Measurements from ENCODE around the gene PNPLA2. TPM values are rescaled to one million over a fixed set of nuclear protein-coding genes. Genes with fewer than 3 reads are reported as not detected.

The PNPLA2 gene
- total RNA-seq, 3 donors from 2014 or later (not counting 1 experiment from before 2014, with no cell fraction given), result 184 to 218 (median 201) TPM

DNA sequence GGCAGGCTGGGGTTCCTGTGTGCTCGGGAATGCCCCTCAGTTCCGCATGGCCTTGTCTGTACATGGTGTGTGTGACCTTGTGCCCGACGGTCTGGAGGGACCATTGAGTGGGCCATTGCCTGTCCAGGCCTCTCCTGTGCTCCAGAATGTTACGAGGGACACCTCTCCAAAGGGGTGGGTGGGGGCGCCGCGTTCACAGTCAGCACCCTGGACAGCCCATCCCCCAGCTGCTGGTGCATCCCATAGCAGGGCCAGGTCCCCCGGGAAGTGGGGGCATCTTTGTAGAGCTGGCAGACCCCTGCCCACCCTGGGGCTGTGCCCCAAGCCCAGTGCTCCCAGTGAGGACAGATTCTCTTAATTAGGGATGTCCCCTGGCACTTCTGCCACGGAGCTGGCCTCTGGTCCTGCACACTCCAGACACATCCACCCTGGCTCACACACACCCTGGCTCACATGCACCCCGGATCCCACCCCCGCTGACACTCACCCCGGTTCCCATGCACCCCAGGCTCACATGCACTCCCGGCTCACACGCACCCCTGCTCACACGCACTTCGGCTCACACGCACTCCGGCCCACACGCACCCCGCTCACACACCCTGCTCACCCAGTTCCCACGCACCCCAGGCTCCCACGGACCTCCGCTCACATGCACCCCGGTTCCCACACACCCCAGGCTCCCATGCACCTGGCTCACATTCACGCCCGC, 39.5 kb downstream of the PNPLA2 start:
- H3K27ac ChIP-seq (ENCODE audit: low read length), result no peak overlapping the region
- TF ChIP-seq, protein P1, sequence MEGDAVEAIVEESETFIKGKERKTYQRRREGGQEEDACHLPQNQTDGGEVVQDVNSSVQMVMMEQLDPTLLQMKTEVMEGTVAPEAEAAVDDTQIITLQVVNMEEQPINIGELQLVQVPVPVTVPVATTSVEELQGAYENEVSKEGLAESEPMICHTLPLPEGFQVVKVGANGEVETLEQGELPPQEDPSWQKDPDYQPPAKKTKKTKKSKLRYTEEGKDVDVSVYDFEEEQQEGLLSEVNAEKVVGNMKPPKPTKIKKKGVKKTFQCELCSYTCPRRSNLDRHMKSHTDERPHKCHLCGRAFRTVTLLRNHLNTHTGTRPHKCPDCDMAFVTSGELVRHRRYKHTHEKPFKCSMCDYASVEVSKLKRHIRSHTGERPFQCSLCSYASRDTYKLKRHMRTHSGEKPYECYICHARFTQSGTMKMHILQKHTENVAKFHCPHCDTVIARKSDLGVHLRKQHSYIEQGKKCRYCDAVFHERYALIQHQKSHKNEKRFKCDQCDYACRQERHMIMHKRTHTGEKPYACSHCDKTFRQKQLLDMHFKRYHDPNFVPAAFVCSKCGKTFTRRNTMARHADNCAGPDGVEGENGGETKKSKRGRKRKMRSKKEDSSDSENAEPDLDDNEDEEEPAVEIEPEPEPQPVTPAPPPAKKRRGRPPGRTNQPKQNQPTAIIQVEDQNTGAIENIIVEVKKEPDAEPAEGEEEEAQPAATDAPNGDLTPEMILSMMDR (IDR thresholded peaks at IDR 0.05), result no peak
- DNase-seq (no peak), ATAC-seq (no peak)
- H3K27ac Mint-ChIP-seq, result peak overlapping the region in 1 of 2 donors; percentile 38
- no peaks in the 10 kb centered on the region for H3K9me3 Mint-ChIP-seq
- H3K4me1 Mint-ChIP-seq, result peaks cover 7 to 12% of the 10 kb centered on the region in 2 donors
- H3K27me3 Mint-ChIP-seq (ENCODE audit: low read depth in 2 of 2), result no peaks in the 10 kb centered on the region
- H3K4me1 ChIP-seq (ENCODE audit: control insufficient read depth, insufficient read depth, low read length), result peaks cover 15% of the 10 kb centered on the region
- no peaks in the 10 kb centered on the region for H3K36me3 Mint-ChIP-seq
- no peaks in the 10 kb centered on the region for H3K27me3 ChIP-seq (ENCODE audit: control insufficient read depth, insufficient read depth, low read length)
- no peak overlapping the region for H3K4me3 ChIP-seq (ENCODE audit: low read length)
- intact Hi-C loops (cut with micrococcal nuclease), result no loop called here
- H3K36me3 ChIP-seq (ENCODE audit: control insufficient read depth, insufficient read depth, low read length), result no peaks in the 10 kb centered on the region
- H3K4me3 Mint-ChIP-seq, result no peak overlapping the region
- no peaks in the 10 kb centered on the region for H3K9me3 ChIP-seq (ENCODE audit: control insufficient read depth, insufficient read depth, low read length)
- 92% methylated on average over 27 of the region's 27 CpGs for WGBS (ENCODE audit: insufficient coverage)

DNA sequence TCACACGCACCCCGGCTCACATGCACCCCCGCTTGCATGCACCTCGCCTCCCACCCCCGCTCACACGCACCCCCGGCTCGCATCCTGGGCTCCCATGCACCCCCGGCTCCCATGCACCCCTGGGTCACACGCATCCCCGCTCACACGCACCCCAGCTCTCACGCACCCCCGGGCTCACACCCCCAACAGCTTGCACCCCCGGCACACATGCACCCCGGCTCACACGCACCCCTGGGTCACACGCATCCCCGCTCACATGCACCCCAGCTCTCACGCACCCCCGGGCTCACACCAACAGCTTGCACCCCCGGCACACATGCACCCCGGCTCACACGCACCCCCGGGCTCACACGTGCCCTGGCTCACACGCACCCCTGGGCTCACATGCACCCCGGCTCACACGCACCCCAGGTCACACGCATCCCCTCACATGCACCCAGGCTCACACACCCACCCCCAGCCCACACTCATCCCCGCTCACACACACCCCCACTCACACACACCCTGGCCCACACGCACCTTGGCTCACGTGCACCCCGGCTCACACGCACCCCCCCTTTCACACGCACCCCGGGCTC, 40.1 kb downstream of the PNPLA2 start:
- DNase-seq (no peak), ATAC-seq (no peak)
- Histone ChIP-seq H3K4me1 (ENCODE audit: control insufficient read depth, insufficient read depth, low read length) (peaks cover 15% of the 10 kb centered on the region), H3K4me3 (ENCODE audit: low read length) (no peak overlapping the region), H3K9me3 (ENCODE audit: control insufficient read depth, insufficient read depth, low read length) (no peaks in the 10 kb centered on the region), H3K27me3 (ENCODE audit: control insufficient read depth, insufficient read depth, low read length) (no peaks in the 10 kb centered on the region), H3K36me3 (ENCODE audit: control insufficient read depth, insufficient read depth, low read length) (no peaks in the 10 kb centered on the region), H3K27ac (ENCODE audit: low read length) (no peak overlapping the region)
- intact Hi-C loops (cut with micrococcal nuclease), result no loop called here
- WGBS (ENCODE audit: insufficient coverage), result 95% methylated on average over 35 of the region's 37 CpGs
- H3K27me3 Mint-ChIP-seq (ENCODE audit: low read depth in 2 of 2), result no peaks in the 10 kb centered on the region
- no peaks in the 10 kb centered on the region for H3K9me3 Mint-ChIP-seq
- TF ChIP-seq, protein P1 (IDR thresholded peaks at IDR 0.05), result no peak
- H3K4me3 Mint-ChIP-seq, result no peak overlapping the region
- peaks cover 7 to 12% of the 10 kb centered on the region in 2 donors for H3K4me1 Mint-ChIP-seq
- H3K27ac Mint-ChIP-seq, result peak overlapping the region in 1 of 2 donors; percentile 38
- H3K36me3 Mint-ChIP-seq, result no peaks in the 10 kb centered on the region

DNA sequence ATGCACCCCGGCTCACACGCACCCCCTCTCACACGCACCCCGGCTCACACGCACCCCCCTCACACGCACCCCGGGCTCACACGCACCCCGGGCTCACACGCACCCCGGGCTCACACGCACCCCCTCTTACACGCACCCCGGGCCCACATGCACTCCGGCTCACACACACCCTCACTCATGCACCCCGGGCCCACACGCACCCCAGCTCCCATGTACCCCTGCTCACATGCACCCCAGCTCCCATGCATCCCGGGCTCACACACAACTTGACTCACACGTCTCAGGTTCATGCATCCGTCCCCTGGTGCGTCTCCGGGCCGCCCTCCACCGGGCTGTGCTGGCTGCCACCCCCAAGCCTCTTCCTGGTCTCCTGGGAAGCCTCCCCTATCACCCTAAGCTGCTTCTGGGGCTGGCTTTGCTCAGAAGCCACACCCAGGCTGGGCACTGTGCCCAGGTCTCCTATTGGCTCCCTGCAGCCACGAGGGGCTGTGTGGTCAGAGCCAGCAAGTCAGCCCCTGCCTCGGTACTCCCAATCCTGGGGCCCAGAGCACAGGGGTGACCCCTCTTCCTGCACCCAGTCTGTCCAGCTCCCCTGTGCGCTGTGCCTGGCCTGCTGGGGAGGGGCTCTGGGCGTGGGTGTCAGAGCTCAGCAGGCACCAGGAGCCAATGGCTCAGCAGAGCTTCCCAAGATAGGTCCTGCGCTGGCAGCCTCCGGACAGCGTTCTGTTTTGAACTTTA, 40.8 kb downstream of the PNPLA2 start:
- H3K9me3 Mint-ChIP-seq, result no peaks in the 10 kb centered on the region
- TF ChIP-seq, protein P1 (IDR thresholded peaks at IDR 0.05), result no peak

More for the DNA sequence above, 40.8 kb downstream of the PNPLA2 start:
- H3K9me3 ChIP-seq (ENCODE audit: control insufficient read depth, insufficient read depth, low read length), result no peaks in the 10 kb centered on the region
- H3K4me3 Mint-ChIP-seq, result no peak overlapping the region
- peaks cover 7 to 12% of the 10 kb centered on the region in 2 donors for H3K4me1 Mint-ChIP-seq
- no peak overlapping the region for H3K27ac ChIP-seq (ENCODE audit: low read length)
- no peak for DNase-seq
- H3K36me3 Mint-ChIP-seq, result no peaks in the 10 kb centered on the region
- H3K36me3 ChIP-seq (ENCODE audit: control insufficient read depth, insufficient read depth, low read length), result no peaks in the 10 kb centered on the region
- no peaks in the 10 kb centered on the region for H3K27me3 ChIP-seq (ENCODE audit: control insufficient read depth, insufficient read depth, low read length)
- no peak overlapping the region for H3K4me3 ChIP-seq (ENCODE audit: low read length)
- peaks cover 15% of the 10 kb centered on the region for H3K4me1 ChIP-seq (ENCODE audit: control insufficient read depth, insufficient read depth, low read length)
- no peak for ATAC-seq
- 85% methylated on average over 22 of the region's 31 CpGs for WGBS (ENCODE audit: insufficient coverage)
- intact Hi-C loops (cut with micrococcal nuclease), result no loop called here
- H3K27ac Mint-ChIP-seq, result no peak overlapping the region
- H3K27me3 Mint-ChIP-seq (ENCODE audit: low read depth in 2 of 2), result no peaks in the 10 kb centered on the region
